Ovary (tissue), 9 donors: ENCODE results near the gene PRR23E. TPM values are rescaled to one million over a fixed set of nuclear protein-coding genes. Genes with fewer than 3 reads are reported as not detected.
A peak's percentile ranks its signal among the peaks of the same experiment; 100 is the strongest.

ENCODE experiments used
- DNase-seq, 5 donors: peaks; one replicate each; pipeline ENCODE4 v3.0.0-alpha.2; 2019 to 2020
- H3K27ac ChIP-seq, 2 donors: fragments of 200-600 bp; one replicate each; pipeline versions ENCODE4 v1.5.1 to v1.8.0; 2019 to 2022
- H3K27me3 ChIP-seq: fragments of 200-600 bp; one replicate; pipeline ENCODE4 v1.8.0; 2022
- H3K36me3 ChIP-seq: fragments of 200-600 bp; sonication (generic); one replicate; pipeline ENCODE4 v1.5.1; 2019
- H3K4me1 ChIP-seq: one replicate; pipeline ENCODE4 v1.8.1; 2013; ENCODE audit warnings: mild to moderate bottlenecking, moderate library complexity; ENCODE audit not compliant: insufficient read depth
- H3K4me3 ChIP-seq: fragments of 200-600 bp; sonication (generic); one replicate; pipeline ENCODE4 v1.5.1; 2017
- H3K9me3 ChIP-seq, 2 donors: fragments of 200-600 bp in 1 of 2; sonication (generic) in 1 of 2; one replicate each; pipeline versions ENCODE4 v1.5.1 to v1.8.1; 2013 to 2019; ENCODE audit warnings: mild to moderate bottlenecking in 1 of 2, moderate library complexity in 1 of 2
- EP300 ChIP-seq: sonication (generic); formaldehyde crosslinking; IDR thresholded peaks from one replicate; pipeline ENCODE4 v1.6.1; 2017; ENCODE audit warnings: antibody characterized with exemption
- POLR2A ChIP-seq: fragments of 450-650 bp; IDR thresholded peaks from one replicate; pipeline ENCODE4 v1.6.1; 2017; ENCODE audit warnings: antibody characterized with exemption, mild to moderate bottlenecking, moderate library complexity
- WGBS, 3 donors: extraction: QIAGEN DNeasy Blood & Tissue Kit in 1 of 3; methylation state at CpG; one replicate each; pipeline versions ENCODE4 v1.1.5 to v1.1.7; 2013 to 2017; 5-methylcytosine and 5-hydroxymethylcytosine counted together
- intact Hi-C, 4 donors: fragments of 100-400 bp; cut with DNase I; formaldehyde crosslinking; loops; one replicate each; pipeline versions ENCODE4 v1.11.0 to v1.15.1; 2022 to 2023
- polyA plus RNA-seq, 2 donors: library from polyadenylated mRNA; stranded (reverse); fragments of 200-250 nt in 1 of 2; fragments of 350-450 nt in 1 of 2; fragmentation: Illumina TruSeq in 1 of 2; extraction: RNeasy Lipid Tissue Mini Kit (QIAGEN cat#74804) in 1 of 2; gene quantifications; one replicate each; pipeline ENCODE4 v1.2.3, GENCODE V29; 2013 to 2014
- total RNA-seq, 7 donors: library from RNA; depleted of rRNA in 2 of 7; stranded (reverse); fragments of >200 nt in 2 of 7; fragmentation: NEBNext Ultra II Directional in 3 of 7; extraction: Animal tissue kit (Norgen Biotek cat#: 25700) in 3 of 7; gene quantifications; one replicate each; pipeline versions ENCODE4 v1.1.0 to v1.2.4, GENCODE V29; 2016 to 2023
- TF ChIP-seq, protein P1 (sequence below), 3 donors: fragments of 450-650 bp in 2 of 3; fragments of 200-600 bp in 1 of 3; IDR thresholded peaks; one replicate each; pipeline versions ENCODE4 v1.5.1 to v1.8.0; 2016 to 2022; ENCODE audit warnings: antibody characterized with exemption in 3 of 3, mild to moderate bottlenecking in 1 of 3
- donor health status: DM: no; HTN: no; CAD: no; lungs with moderate emphysema.
- donor health status: DM: no; HTN: no; CAD: no.
- donor health status: Bipolar disorder and iron deficiency.
- donor health status: DM: yes; HTN: yes; CAD: no.
- donor health status: DM: no; HTN: no; CAD: no.
- donor health status: DM: yes; HTN: yes; CAD: no.

PRR23E gene
- total and polyA plus RNA-seq, 9 donors, result 0.08 TPM; not detected in 8

DNA sequence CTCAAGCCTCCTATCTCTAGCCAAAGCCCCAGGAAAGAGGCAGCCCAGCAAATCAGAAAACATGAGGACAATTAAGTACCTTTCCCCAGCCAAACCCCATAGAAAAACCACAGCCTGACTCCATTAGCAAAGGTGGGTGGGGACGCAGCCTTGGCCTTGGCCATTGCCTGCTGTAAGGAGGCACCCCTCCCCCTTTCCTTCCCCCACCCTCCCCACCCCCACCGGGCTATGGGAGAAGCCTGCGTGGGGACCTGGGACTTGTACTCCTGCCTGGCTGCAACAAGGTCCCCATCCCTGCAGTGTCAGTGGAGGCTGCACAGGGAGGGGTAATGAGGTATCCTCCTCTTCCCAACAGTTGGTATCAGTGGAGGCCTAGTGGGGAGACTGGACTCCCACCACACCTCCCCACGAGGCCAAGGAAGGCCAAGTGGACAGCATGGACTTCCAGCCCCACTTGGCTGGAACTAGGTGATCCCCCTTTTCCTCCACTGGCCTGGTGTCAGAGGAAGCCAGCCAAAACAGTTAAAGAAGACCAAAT, 20.5 kb downstream of the PRR23E start:
- no peaks in the 10 kb centered on the region for H3K36me3 ChIP-seq
- peak in 1 of 5 donors; percentile 3 for DNase-seq
- no peaks in the 10 kb centered on the region for H3K4me1 ChIP-seq
- intact Hi-C loops, result no loop called here
- no peaks in the 10 kb centered on the region for H3K9me3 ChIP-seq
- 63 to 73% (median 68%) methylated on average over 4 of the region's 4 CpGs for WGBS, 3 donors
- H3K4me3 ChIP-seq, result no peak overlapping the region
- TF ChIP-seq, protein P1, sequence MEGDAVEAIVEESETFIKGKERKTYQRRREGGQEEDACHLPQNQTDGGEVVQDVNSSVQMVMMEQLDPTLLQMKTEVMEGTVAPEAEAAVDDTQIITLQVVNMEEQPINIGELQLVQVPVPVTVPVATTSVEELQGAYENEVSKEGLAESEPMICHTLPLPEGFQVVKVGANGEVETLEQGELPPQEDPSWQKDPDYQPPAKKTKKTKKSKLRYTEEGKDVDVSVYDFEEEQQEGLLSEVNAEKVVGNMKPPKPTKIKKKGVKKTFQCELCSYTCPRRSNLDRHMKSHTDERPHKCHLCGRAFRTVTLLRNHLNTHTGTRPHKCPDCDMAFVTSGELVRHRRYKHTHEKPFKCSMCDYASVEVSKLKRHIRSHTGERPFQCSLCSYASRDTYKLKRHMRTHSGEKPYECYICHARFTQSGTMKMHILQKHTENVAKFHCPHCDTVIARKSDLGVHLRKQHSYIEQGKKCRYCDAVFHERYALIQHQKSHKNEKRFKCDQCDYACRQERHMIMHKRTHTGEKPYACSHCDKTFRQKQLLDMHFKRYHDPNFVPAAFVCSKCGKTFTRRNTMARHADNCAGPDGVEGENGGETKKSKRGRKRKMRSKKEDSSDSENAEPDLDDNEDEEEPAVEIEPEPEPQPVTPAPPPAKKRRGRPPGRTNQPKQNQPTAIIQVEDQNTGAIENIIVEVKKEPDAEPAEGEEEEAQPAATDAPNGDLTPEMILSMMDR (IDR thresholded peaks at IDR 0.05), result no peak
- TF ChIP-seq EP300 (no peak), POLR2A (no peak)
- no peaks in the 10 kb centered on the region for H3K27me3 ChIP-seq
- H3K27ac ChIP-seq, result no peak overlapping the region

DNA sequence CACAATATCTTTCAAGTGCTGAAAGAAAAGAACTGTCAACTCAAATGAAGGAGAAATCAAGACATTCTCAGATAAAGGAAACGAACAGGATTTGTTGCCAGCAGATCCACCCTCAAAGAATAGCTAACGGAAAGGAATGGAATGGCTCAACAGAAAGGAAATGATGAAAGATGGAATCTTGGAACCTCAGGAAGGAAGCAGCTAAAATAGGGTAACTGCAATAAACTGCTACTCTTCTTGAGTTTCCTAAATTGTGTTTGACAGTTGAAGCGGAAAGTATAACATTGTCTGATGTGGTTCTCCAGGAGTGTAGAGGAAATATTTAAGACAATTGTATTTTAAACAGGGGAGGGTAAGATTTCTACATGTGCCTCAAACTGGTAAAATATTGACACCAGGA, 22.0 kb downstream of the PRR23E start:
- H3K27me3 ChIP-seq, result no peaks in the 10 kb centered on the region
- no peak for DNase-seq
- intact Hi-C loops, result no loop called here
- H3K4me3 ChIP-seq, result no peak overlapping the region
- TF ChIP-seq EP300 (no peak), POLR2A (no peak)
- TF ChIP-seq, protein P1 (IDR thresholded peaks at IDR 0.05), result no peak
- H3K36me3 ChIP-seq, result no peaks in the 10 kb centered on the region
- H3K27ac ChIP-seq, result no peak overlapping the region
- no peaks in the 10 kb centered on the region for H3K9me3 ChIP-seq
- H3K4me1 ChIP-seq, result no peaks in the 10 kb centered on the region
- 33 to 43% (median 38%) methylated on average over 3 of the region's 3 CpGs for WGBS, 3 donors

DNA sequence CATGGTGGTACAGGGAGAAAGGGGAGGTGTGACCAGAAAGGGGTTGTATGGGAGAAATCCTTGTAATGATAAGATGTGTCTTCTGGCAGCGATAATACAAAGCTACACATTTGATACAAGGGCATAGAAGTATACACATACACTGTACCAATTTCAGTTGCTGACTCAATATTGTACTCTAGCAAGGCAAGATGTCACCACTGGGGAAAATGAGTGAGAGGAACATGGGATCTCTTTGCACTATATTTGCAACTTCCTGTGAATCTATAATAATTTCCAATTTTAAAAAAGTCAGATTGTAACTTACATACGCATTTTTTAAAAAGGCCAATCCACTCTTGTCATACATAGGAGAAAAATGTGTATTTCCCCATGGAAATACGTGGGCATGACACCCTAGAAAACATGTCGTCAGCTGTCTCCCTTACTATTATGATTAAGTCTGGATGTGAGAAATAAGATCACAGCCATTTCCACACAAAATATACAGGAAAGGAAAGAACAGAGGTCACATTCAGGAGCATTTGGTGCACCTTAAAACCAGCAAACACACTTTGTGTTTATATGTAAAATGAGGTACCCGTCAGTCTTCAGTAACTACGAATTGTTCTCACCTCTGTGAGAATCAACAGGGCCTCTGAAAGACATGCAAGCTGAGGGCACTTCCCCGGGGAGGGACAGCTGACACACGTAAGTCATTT, 22.9 kb downstream of the PRR23E start:
- DNase-seq, result no peak
- TF ChIP-seq EP300, result no peak
- no peak for TF ChIP-seq POLR2A
- TF ChIP-seq, protein P1 (IDR thresholded peaks at IDR 0.05), result no peak
- Histone ChIP-seq H3K4me1 (no peaks in the 10 kb centered on the region), H3K9me3 (no peaks in the 10 kb centered on the region), H3K27ac (no peak overlapping the region), H3K4me3 (no peak overlapping the region), H3K36me3 (no peaks in the 10 kb centered on the region), H3K27me3 (no peaks in the 10 kb centered on the region)
- intact Hi-C loops, result no loop called here
- WGBS, 3 donors, result 60 to 68% (median 61%) methylated on average over 8 of the region's 8 CpGs

DNA sequence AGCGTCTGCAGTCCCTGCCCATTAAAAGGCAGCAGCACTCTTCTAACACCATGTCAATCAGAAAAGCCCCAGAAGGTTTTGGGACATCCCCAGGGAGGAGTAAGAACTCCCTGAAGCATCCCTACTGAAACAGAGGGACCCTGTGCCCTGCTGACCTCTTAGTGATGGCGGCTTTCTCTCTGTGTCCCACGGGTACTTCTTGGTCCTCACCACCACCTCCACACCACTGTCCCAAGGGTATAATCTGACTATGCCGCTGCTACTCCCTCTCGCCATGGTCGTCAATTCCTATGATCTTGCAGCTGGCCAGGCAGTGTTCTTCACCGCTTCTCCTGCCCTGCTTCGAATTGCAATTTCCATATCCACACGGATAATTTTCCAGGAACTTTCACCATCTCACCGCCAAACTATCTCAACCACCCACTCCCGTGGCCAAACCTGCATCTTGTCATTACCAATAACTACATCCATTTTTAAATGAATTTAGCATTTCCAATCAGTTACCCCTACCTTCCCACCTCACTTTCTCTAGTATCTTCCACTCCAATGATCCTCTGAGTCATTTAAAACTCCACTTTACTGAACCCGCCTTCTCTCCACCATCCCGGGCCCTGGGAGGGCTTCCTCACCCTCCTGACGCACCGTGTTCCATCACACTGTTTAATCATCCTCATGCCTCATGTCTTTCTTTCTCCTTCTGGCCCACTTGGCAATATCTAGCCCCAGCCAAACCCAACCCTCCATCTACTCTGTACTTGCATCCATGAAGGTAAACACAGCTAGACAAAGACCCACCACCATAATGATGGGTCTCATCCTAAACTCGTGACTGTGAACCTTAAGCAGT, 23.7 kb downstream of the PRR23E start:
- Histone ChIP-seq H3K4me3 (no peak overlapping the region), H3K27me3 (no peaks in the 10 kb centered on the region), H3K27ac (no peak overlapping the region), H3K9me3 (no peaks in the 10 kb centered on the region), H3K36me3 (no peaks in the 10 kb centered on the region), H3K4me1 (no peaks in the 10 kb centered on the region)
- intact Hi-C loops, result no loop called here
- peak in 1 of 5 donors; percentile 1 for DNase-seq
- TF ChIP-seq, protein P1 (IDR thresholded peaks at IDR 0.05), result no peak
- TF ChIP-seq POLR2A (no peak), EP300 (no peak)
- 79 to 84% (median 80%) methylated on average over 16 of the region's 16 CpGs for WGBS, 3 donors
